GM10266 (cell line): ENCODE data around the gene VAMP4.
"Not testable (repeated sequence)": the region's sequence is repeated elsewhere in the genome, so short reads cannot be mapped to it uniquely, and the experiment has no call there.

Experiments
- DNase-seq: peaks from one replicate; pipeline ENCODE4 v3.0.0; 2012; ENCODE audit errors: extremely low spot score
- CTCF ChIP-seq: IDR thresholded peaks from 2 replicates; pipeline ENCODE4 v1.5.1; 2012; ENCODE audit warnings: mild to moderate bottlenecking, low read depth; ENCODE audit not compliant: control insufficient read depth, insufficient read depth; ENCODE audit errors: missing control alignments

Gene VAMP4

GRCh38 chr1:171661076-171661650 is 80.7 kb downstream of the VAMP4 start:
- no peak for TF ChIP-seq CTCF
- no peak for DNase-seq

GRCh38 chr1:171656206-171656605 is 85.7 kb downstream of the VAMP4 start:
- DNase-seq: not testable (repeated sequence)

- no peak for DNase-seq
- no peak for TF ChIP-seq CTCF
Measured at GRCh38 chr1:171655746-171656116, 86.1 kb downstream of the VAMP4 start.

GRCh38 chr1:171654942-171655745 is 86.7 kb downstream of the VAMP4 start:
- DNase-seq: peak; percentile 70
- TF ChIP-seq CTCF: peak; percentile 84

- DNase-seq: no peak
- TF ChIP-seq CTCF: no peak
Measured at GRCh38 chr1:171654201-171654941, 87.5 kb downstream of the VAMP4 start.

- TF ChIP-seq CTCF: no peak
- DNase-seq: no peak
Measured at GRCh38 chr1:171653796-171654195, 88.1 kb downstream of the VAMP4 start.

GRCh38 chr1:171652234-171652822 is 89.5 kb downstream of the VAMP4 start, which contains the start of gene MYOC:
MYOC (minus strand) TSS chr1:171652688; CDS start chr1:171652611, 77 bp downstream.
- DNase-seq: no peak
- TF ChIP-seq CTCF: no peak
